Hematopoietic multipotent progenitor cell treated with erythropoietin and hydrocortisone succinate and interleukin-3 and kit ligand, for 15 days (in vitro differentiated cells): Measurements from ENCODE around the gene C1QBP.
A peak's percentile ranks its signal among the peaks of the same experiment; 100 is the strongest.

Experiments
- DNase-seq: peaks from one replicate; pipeline ENCODE4 v3.0.0-alpha.2; 2015; ENCODE audit warnings: low spot score

Gene C1QBP, protein sequence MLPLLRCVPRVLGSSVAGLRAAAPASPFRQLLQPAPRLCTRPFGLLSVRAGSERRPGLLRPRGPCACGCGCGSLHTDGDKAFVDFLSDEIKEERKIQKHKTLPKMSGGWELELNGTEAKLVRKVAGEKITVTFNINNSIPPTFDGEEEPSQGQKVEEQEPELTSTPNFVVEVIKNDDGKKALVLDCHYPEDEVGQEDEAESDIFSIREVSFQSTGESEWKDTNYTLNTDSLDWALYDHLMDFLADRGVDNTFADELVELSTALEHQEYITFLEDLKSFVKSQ

DNA sequence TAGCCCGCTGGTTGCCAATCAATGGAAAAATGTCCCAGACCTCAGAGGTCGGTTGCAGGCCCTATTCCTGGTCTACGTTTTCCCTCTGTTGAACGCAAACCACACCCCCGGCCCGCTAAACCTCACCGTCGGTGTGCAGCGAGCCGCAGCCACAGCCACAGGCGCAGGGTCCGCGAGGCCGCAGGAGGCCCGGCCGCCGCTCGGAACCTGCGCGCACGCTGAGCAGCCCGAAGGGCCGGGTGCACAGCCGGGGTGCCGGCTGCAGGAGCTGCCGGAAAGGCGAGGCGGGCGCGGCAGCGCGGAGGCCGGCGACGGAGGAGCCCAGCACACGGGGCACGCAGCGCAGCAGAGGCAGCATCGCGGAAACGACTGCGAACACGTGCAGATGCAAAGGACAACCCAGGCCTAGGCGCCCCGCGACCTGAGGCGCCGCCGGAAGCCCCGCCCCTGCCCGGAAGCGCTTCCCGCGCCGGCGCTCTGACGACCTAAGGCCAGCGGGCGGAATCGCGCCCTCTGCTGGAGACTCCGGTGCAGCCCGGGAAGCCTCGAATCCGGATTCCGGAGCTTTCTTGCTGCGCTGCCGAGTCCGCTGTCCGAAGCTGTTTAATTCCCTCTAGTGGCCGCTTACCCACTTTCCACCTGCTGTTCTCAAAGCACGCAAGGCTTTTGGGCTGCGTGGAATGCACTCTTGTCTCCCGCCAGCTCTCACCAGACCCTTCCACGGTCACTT is at the start of gene C1QBP:
C1QBP (minus strand) TSS at position 440 of the 730 bp plus-strand sequence; CDS start at position 358, 82 bp downstream.
- DNase-seq, result peak; percentile 97

DNA sequence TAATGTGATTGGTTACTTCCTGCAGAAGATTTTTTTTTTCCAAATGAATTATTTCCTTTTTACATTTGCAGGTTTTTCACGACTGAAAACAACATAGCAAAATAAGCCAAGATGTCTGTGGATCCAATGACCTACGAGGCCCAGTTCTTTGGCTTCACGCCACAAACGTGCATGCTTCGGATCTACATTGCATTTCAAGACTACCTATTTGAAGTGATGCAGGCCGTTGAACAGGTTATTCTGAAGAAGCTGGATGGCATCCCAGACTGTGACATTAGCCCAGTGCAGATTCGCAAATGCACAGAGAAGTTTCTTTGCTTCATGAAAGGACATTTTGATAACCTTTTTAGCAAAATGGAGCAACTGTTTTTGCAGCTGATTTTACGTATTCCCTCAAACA is 49.8 kb upstream of the C1QBP start:
- no peak for DNase-seq

DNA sequence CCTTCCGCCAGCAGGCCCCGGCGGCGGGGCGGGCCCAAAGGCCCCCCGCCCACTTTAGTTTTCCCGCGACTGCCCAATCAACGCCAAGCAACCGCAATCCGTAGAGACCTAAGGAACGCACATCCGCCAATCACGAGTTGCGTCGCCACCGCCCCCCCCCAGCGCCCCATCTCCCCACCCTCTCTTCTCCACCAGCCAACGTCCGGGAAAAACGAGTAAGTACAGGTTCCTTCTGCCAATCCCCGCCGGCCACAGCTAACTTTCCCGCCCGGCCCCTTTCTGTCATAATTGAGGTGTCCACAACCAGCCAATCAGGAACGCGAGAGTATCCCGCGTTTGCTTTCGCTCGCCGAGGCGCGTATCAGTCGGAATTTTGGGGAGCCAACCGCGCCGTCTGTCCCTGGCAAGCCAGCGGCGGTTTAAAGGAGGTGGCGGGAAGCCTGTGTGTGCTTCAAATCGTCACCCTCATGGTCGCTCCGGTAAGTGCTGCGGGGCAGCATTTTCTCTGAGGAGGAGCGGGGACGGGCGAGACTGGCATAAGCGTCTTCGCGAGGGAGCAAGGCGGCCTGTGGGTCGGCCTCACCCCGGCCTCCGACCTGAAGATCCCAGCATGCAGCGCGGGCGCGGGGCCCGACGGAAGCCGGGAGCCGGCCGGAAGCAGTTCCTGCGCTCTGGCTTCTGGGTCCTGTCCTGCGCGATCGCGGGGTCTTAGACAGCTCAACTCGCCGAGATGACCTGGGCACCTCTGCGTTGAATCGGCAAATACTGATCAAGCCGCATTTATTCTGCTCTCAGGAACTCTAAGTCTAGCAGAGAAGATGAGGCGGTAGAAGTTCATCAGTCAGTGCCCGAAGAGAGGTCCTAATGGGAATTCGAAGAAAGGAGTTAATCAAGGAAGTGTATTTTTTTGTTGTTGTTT is 47.5 kb upstream of the C1QBP start, which contains the start of gene MIS12:
MIS12 (plus strand) TSS at position 361 of the 919 bp plus-strand sequence. CDS start 2,297 bp downstream, outside the sequence.
- peak; percentile 93 for DNase-seq

DNA sequence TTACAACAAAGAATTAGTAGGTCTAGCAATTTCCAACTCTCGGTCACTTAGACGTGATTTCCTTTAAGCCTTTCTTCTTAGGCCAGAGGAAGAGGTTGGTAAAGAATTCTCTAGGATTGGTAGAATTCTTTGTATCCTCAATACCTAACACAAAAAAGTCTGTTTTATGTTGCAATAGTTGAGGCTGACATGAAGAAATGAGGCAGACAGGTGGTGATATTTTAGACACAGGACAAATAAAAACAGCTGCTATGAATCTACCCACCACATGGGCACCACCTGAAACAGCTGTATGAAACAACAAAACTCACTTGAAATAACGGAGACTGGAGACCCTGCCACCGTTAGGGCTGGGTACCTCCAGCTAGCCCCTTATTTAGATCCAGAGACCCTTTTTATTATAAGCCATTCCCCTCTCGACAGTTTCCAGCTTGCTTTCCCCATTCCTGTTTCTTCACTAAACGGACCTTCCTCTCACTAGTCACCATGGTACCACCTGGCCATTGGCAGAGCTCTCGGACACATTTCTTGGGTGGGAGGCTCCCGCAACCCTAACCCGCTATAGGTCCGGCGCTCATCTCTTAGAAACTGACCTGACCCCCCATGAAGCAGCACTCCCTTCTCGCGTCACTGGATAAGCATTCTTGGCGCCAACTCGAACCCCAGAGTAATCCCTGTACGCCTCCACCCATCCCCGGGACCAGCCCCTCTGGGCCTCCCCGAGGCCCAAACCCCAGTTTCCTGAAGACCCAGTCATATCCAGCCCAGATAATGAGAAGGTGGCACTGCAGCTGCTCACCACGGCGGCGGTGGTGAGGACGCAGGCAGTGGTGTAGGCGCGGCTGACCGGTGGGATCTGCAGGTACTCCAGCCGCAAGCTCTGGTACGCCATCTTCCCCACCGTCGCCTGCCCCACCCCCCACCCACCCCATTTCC is 46.6 kb upstream of the C1QBP start, which contains the start of gene DERL2:
DERL2 (minus strand) TSS at position 909 of the 936 bp plus-strand sequence; CDS start at position 892, 17 bp downstream.
- no peak for DNase-seq

DNA sequence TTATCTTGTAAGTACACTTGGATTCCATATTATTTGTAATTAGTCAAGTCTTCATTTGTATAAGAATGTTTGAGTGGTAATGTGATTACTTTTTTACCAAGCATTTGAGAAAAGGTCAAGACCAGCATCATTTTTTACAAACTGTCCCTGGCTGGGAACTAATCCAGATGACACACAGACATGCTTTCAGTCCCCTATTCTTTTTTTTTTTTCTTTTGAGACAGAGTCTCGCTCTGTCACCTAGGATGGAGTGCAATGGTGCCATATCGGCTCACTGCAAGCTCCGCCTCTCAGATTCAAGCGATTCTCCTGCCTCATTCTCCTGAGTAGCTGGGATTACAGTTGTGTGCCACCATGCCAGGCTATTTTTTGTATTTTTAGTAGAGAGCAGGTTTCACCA is 42.5 kb upstream of the C1QBP start:
- no peak for DNase-seq

DNA sequence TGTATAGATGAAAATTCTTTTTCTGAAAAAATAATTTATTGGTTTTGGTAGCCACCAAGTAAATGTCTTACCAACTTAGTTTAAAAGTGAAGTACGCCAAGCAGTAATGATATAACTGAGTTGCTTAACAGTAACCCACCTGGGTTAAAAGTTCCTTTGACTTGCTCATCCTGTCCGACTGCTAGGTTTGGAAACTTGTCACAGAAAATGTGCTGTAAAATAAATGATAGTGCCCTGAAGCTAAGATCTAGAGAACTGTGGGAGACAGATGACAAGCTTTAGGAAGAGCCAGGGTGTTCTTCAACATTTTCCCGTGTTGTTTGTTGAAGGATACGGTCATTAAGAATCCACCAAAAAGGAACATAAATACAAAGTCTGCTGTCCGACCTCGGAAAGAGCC is 42.0 kb upstream of the C1QBP start:
- no peak for DNase-seq

DNA sequence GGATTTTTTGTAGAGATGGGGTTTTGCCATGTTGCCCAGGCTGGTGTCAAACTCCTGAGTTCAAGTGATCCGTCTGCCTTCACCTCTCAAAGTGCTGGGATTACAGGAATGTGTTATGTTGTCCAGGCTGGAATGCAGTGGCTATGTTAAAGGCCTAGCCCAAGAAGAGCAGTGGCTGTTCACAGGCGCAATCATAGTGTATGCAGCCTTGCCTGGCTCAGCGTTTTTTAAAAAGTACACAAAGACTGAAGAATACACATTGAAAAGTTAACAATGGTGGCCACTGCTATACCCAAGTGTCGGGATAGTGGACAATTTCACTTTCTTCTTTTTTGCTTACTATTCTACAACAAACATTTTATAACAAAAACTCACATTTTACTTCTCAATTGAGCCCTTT is 40.0 kb upstream of the C1QBP start:
- DNase-seq, result no peak

DNA sequence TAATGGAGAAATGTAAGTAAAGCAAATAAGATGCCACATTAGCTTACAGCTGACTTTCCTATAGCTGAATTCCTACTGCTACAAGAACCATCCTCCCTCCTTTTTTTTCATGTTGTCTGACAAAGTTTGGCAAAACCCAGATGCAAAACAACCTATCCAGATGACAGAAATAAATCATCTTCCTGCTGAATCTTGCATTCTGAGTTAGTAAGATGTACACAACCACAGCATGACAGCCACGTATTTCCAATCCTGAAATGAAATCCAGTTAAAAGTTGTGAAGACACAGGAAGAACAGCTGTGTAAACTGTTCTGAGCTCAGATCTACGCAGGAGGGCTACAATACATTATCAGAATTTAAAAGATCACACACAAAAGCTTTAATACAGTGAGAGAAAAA is 35.0 kb upstream of the C1QBP start:
- DNase-seq, result no peak

DNA sequence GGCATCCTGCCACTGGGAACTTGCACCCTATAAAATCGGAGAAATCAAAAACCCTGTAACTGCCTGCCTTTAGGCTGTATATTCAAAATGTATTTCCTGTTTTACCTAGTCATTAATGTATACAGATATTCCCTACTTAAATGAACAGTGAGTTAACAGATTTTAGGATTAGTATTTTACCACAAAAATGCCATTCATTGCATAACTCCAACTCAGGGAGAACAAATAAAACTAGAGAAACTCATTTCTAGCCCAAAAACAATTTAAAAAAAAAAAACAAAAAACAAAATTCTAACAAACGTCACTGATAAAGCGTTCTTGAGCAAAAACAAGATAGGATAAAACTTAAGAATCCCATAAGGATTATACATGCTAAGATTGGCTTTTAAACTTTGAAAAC is 33.6 kb upstream of the C1QBP start:
- no peak for DNase-seq

DNA sequence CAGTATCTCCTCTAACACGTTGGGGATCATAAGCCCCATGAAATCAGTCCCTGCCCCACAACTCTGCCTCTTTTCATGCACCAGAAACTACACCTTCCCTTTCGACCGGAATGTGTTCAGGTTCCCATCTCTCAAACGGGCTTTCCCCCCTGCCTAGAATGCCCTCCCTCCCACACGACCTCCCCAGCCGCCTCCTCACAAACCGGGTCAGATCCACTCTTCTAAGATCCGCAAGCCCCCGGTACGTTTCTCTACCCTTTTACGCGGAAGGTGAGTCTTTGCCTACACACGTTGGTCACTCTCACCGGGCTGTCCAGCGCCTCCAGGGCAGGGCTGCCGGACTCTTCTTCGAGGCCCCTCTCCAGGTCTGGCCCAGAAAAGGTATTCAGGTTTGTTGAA is 29.1 kb upstream of the C1QBP start:
- no peak for DNase-seq

DNA sequence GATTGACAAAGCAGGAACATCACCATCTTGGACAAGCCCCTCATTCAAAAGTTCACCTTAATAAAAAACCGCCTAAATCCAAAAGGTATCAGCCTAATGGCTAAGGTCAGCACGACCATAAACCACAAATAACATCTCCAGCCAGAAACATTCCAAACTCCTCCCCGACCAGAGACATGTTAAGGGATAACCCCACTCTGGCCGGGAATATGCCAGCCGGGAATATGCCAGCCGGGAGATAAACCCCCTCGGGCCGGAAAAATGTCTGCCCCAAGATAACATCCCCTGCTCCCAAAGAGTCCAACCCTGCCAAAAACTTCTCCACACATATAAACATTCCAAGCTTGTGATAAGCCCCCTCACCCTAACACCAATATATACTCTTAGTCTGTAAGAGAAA is 28.5 kb upstream of the C1QBP start:
- no peak for DNase-seq

DNA sequence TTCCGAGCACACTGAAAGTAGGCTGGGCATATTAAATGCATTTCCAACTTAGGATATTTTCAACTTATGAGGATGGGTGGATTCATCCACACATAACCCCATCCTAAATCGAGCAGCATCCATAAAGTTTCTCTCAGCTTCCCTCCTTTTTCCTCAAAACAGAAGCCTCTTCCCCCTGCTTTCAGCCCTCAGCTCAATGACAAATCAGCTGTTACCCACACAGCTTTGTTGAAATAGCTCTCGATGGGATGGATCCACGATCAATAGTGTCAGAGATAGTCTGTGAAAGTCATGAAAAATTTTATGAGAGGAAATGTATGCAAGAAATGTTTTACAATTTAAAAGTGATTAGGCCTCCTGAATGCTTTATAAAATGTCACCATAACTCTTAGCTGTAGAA is 27.3 kb upstream of the C1QBP start:
- DNase-seq, result no peak

DNA sequence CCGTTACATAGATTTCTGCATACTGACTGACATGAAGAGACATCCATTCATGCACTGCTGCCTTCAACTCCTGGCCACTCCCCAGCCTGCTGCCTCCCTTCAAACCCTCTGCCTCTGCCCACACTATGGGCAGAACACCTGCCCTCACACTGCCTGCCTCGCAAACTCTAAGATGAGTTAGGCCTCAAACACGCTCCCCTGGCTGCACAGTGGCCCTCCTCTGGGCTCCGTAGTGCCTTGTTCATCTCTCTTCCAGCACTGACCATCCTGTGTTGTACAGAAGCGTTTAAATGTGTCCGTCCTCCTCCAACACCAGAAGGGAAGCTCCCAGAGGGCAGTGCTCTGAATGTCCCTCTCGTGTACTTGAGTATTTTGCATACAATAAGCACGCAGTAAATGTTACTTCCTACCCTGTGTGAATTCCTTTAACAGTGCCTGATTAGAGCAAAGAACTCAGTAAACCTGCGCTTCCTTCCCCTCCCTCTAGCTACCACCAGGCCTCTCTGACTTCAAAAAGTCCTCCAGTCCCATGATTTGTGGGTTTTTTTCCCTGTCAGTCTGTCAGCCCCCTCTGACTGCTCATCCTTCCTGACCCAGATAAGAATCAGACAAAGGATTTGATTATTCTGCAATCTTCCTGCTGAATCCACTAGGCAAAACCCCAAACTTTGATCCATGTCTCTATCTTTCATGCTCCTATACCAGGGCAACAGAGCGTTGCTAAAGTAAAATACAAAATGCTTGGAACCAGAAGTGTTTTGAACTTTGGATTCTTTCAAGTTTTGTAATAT is 26.0 kb upstream of the C1QBP start:
- DNase-seq, result no peak

DNA sequence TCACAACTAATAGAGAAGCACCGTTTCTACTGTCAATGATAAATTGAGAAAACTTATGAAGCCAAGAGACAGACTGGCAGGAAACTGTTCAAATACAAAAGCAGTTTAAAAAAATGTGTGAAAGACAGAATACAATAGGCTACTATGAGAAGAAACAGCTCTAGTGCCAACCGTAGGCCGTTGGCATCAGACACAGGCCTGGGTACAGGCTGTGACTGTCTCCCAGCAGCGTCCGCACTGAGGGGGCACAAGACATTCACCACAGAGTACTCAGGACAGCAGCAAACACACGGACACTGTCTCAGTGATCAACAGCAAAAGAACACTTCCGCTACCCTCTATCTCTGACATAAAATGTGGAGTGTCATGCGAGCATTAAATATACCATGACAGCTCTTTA is 7.8 kb upstream of the C1QBP start:
- DNase-seq, result no peak

DNA sequence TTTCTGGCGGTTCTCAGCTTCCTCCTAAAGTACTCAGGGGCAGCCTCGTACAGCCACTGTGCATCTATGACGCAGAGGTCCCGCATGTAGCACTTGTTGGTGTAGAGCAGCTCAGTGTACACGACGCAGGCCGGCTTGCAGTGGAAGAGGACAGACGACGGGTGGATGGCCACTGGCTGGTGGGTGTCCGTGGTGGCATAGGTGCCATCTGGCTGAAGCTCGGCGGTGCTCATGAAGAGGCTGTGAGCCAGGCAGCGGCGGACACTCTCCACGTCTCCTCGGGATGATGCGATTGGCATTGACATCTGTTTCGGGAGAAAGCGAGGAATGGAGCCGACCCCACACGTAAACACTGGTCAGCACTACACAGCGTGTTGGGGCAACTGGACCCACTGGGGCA is 5.3 kb upstream of the C1QBP start:
- DNase-seq, result no peak

DNA sequence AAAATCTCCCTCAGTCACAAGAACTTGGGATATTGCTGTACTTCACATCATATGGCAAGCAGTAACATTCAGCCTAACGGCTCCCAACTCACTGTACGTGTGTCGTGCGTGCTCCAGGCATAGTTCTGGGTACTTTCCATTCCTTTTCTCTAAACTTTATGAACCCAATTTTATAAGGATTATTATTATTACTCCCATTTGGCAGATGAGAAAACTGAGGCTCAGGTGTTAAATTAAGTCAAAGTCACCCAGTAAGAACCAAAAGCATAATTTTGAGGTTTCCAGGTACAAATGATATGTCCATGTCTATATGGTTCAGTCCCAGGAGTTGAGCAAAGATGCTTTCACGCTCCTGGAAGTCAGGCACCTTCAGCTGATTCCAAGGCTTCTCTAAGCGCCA is 4.8 kb upstream of the C1QBP start:
- DNase-seq, result no peak

DNA sequence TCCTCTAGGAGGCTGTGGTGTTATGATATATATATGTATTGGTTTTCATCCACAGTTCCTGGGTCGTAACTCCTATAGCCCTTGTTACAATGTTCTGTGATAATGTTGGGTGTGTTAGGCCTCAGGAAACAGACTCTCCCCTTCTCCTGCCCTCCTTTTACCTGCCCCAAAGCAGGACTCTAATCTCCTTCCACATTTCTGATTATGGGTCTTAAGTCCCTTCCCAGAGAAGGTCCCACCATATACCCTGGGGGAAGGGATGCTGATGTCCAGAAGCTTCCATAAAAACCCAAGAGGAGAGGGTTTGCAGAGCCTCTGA is 450 bp upstream of the C1QBP start:
- DNase-seq, result no peak

DNA sequence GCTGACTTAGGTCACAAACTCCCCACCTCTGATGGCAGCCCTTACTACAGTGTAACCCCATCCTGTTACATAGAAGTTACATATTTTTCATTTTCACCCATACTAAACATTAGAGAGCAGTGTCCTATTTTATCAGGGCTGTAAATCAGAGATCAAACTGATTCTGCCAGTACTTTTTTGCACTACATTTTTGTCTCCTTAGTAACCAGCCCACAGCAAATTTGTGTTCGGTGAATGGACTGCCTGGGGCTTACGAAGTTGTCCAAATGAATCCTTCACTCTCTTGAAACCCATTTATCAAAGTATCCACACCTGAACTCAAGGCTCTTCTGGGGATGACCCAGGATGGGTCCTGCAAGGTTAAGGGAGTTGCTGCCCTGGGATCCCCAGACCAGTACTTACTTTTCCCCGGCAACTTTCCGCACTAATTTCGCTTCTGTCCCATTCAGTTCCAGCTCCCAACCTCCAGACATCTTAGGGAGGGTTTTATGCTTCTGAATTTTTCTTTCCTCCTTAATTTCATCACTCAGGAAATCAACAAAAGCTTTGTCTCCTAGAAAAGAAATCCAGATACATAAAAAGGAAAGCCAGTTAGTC is 1.1 kb downstream of the C1QBP start:
- no peak for DNase-seq

DNA sequence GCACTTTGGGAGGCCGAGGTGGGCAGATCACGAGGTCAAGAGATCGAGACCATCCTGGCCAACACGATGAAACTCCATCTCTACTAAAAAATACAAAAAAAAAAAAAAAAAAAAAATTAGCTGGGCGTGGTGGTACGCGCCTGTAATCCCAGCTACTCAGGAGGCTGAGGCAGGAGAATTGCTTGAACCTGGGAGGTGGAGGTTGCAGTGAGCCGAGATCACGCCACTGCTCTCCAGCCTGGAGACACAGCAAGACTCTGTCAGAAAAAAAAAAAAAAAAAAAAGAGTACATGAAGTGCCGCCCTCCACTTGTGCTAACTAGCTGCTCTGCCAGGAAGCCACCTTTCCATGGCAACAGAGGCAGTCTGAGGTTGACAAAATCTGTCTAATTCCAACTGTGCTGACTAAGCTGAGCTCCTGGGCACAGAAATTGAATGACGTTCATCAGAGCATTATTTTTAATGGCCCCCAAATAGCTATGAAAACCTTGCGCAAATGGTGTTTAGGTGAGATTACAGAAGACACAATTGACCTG is 3.1 kb downstream of the C1QBP start:
- DNase-seq, result peak; percentile 26

DNA sequence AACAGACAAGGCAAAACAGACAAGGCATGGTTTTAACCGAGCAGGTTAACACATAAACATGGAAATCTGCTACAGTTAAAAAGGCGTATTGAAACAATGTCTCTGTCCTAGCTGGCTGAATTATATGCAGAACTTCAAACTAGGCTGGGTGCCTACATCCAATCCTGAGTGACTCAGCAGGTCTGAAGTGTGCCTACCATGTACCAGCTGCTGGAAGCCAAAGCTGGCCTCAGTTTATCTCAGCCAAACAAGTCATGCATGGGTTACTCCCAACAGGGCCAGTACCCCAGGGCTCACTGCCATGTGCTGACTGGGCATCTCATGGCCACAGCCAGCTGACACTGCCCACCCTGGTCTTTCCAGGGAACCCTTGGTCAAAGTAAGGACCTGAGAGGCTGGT is 4.0 kb downstream of the C1QBP start:
- DNase-seq, result peak; percentile 81
